CD8-positive, alpha-beta memory T cell (primary cell): Measurements from ENCODE around the gene LIMCH1. TPM values are rescaled to one million over a fixed set of nuclear protein-coding genes. Genes with fewer than 3 reads are reported as not detected.
"Not testable (repeated sequence)": the region's sequence is repeated elsewhere in the genome, so short reads cannot be mapped to it uniquely, and the experiment has no call there.

Source experiments
- CTCF ChIA-PET: fragments of 350-600 bp; sonication (Branson Sonifier 250); formaldehyde crosslinking; loops from one replicate; lab custom pipeline; 2021; ENCODE audit warnings: antibody characterized with exemption; lab: Charles Lee
- POLR2A ChIA-PET: fragments of 350-600 bp; sonication (Branson Sonifier 250); formaldehyde crosslinking; loops from one replicate; lab custom pipeline; 2021; ENCODE audit warnings: antibody characterized with exemption; lab: Charles Lee
- DNase-seq, 5 donors: peaks; one replicate each; pipeline versions ENCODE4 v3.0.0 to v3.0.0-alpha.2; 2020 to 2022; ENCODE audit warnings: mixed read lengths in 1 of 5
- H3K27ac ChIP-seq: one replicate; pipeline ENCODE4 v1.7.0; 2013; ENCODE audit warnings: low read depth, mild to moderate bottlenecking, low read length, moderate library complexity
- H3K27me3 ChIP-seq: 2 replicates; pipeline ENCODE4 v1.7.0; 2013; ENCODE audit warnings: low read length, mild to moderate bottlenecking; ENCODE audit not compliant: insufficient read depth, poor library complexity, severe bottlenecking
- H3K36me3 ChIP-seq: 2 replicates; pipeline ENCODE4 v1.7.0; 2013; ENCODE audit warnings: mild to moderate bottlenecking, low read length, moderate library complexity; ENCODE audit not compliant: insufficient read depth
- H3K4me1 ChIP-seq: 2 replicates; pipeline ENCODE4 v1.7.0; 2013; ENCODE audit warnings: mild to moderate bottlenecking, low read length, moderate library complexity; ENCODE audit not compliant: insufficient read depth
- H3K4me3 ChIP-seq: 2 replicates; pipeline ENCODE4 v1.7.0; 2013; ENCODE audit warnings: mild to moderate bottlenecking, low read length
- H3K9me3 ChIP-seq: 2 replicates; pipeline ENCODE4 v1.7.0; 2013; ENCODE audit warnings: mild to moderate bottlenecking, low read length
- H3K27ac Mint-ChIP-seq, 8 donors: one replicate each; pipeline ENCODE4 v1.8.0; 2020 to 2021; ENCODE audit warnings: mixed read lengths in 8 of 8, mild to moderate bottlenecking in 6 of 8, inconsistent platforms in 3 of 8, moderate library complexity in 3 of 8
- H3K27me3 Mint-ChIP-seq, 2 donors: one replicate each; pipeline ENCODE4 v1.8.0; 2020 to 2021; ENCODE audit warnings: mixed read lengths in 2 of 2, mild to moderate bottlenecking in 1 of 2, moderate library complexity in 1 of 2
- H3K36me3 Mint-ChIP-seq, 3 donors: one replicate each; pipeline ENCODE4 v1.8.0; 2020 to 2021; ENCODE audit warnings: mixed read lengths in 3 of 3, inconsistent platforms in 1 of 3, mild to moderate bottlenecking in 1 of 3
- H3K4me1 Mint-ChIP-seq, 3 donors: one replicate each; pipeline ENCODE4 v1.8.0; 2020 to 2021; ENCODE audit warnings: mixed read lengths in 3 of 3, inconsistent platforms in 1 of 3, mild to moderate bottlenecking in 1 of 3
- H3K4me3 Mint-ChIP-seq, 7 donors: one replicate each; pipeline ENCODE4 v1.8.0; 2020 to 2021; ENCODE audit warnings: mixed read lengths in 7 of 7, mild to moderate bottlenecking in 6 of 7, moderate library complexity in 4 of 7, inconsistent platforms in 2 of 7
- H3K9me3 Mint-ChIP-seq, 5 donors: one replicate each; pipeline ENCODE4 v1.8.0; 2020 to 2022; ENCODE audit warnings: mixed read lengths in 5 of 5, mild to moderate bottlenecking in 3 of 5, moderate library complexity in 2 of 5, inconsistent platforms in 1 of 5
- polyA plus RNA-seq: library from polyadenylated mRNA; unstranded; fragments of 300-500 nt; fragmentation: Illumina TruSeq; gene quantifications from one replicate; pipeline ENCODE4 v1.2.3, GENCODE V29; 2021
- total RNA-seq, 2 experiments: library from RNA; stranded (reverse); gene quantifications; one replicate each; pipeline ENCODE4 v1.2.3, GENCODE V29; 2021

LIMCH1 gene
- total and polyA plus RNA-seq, 3 experiments from 2014 or later = not detected

DNA sequence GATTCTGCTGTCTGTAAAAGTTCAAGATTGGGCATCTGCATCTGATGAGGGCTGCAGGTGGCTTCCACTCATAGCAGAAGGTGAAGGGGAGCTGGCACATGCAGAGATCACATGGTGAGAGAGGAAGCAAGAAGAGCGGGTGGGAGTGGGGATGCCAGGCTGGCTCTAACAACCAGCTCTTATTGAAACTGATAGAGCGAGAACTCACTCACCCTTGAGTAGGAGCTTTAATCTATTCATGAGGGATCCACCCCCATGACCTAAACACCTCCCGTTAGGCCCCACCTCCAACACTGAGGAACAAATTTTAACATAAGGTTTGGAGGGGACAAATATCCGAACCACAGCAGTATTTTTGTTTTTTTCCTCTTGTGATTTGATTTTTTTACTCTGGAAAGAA, 164.8 kb downstream of the LIMCH1 start:
- no peak overlapping the region for H3K4me3 Mint-ChIP-seq
- H3K36me3 ChIP-seq = no peaks in the 10 kb centered on the region
- ChIA-PET CTCF (no interaction called here), POLR2A (no interaction called here)
- peaks cover 2 to 27% of the 10 kb centered on the region in 2 donors for H3K27me3 Mint-ChIP-seq
- H3K4me1 Mint-ChIP-seq = no peaks in the 10 kb centered on the region
- H3K27ac Mint-ChIP-seq = peak overlapping the region in 1 of 8 donors; percentile 34
- no peak overlapping the region for H3K27ac ChIP-seq
- no peaks in the 10 kb centered on the region for H3K4me1 ChIP-seq
- H3K9me3 ChIP-seq = no peaks in the 10 kb centered on the region
- H3K36me3 Mint-ChIP-seq = no peaks in the 10 kb centered on the region
- H3K9me3 Mint-ChIP-seq = peaks cover 0 to 5% (median 2%) of the 10 kb centered on the region in 5 donors
- DNase-seq = no peak
- no peak overlapping the region for H3K4me3 ChIP-seq
- H3K27me3 ChIP-seq = no peaks in the 10 kb centered on the region

DNA sequence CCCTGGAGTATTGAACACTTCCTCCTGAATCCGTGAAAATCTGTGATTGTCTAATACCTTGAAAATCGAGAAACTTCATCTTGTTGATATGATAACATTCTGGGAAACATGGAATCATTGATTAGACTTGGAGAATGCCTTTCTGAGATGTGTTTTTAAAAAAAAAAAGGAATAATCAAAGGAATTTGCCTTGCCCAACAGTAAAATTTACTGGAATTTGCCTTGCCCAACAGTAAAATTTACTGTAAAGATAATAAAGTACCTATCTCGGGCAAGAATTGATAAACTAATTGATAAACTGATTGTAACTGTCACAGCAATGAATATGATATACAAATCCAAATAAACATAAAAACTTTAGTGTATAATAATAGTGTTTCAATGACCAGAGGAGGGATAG, 165.8 kb downstream of the LIMCH1 start:
- ChIA-PET CTCF (no interaction called here), POLR2A (no interaction called here)
- peaks cover 0 to 5% (median 2%) of the 10 kb centered on the region in 5 donors for H3K9me3 Mint-ChIP-seq
- no peak overlapping the region for H3K4me3 Mint-ChIP-seq
- H3K36me3 Mint-ChIP-seq = no peaks in the 10 kb centered on the region
- Histone ChIP-seq H3K27me3 (no peaks in the 10 kb centered on the region), H3K27ac (no peak overlapping the region), H3K36me3 (no peaks in the 10 kb centered on the region), H3K9me3 (no peaks in the 10 kb centered on the region), H3K4me1 (no peaks in the 10 kb centered on the region), H3K4me3 (no peak overlapping the region)
- peaks cover 2 to 28% of the 10 kb centered on the region in 2 donors for H3K27me3 Mint-ChIP-seq
- DNase-seq = no peak
- H3K27ac Mint-ChIP-seq = no peak overlapping the region
- H3K4me1 Mint-ChIP-seq = no peaks in the 10 kb centered on the region

DNA sequence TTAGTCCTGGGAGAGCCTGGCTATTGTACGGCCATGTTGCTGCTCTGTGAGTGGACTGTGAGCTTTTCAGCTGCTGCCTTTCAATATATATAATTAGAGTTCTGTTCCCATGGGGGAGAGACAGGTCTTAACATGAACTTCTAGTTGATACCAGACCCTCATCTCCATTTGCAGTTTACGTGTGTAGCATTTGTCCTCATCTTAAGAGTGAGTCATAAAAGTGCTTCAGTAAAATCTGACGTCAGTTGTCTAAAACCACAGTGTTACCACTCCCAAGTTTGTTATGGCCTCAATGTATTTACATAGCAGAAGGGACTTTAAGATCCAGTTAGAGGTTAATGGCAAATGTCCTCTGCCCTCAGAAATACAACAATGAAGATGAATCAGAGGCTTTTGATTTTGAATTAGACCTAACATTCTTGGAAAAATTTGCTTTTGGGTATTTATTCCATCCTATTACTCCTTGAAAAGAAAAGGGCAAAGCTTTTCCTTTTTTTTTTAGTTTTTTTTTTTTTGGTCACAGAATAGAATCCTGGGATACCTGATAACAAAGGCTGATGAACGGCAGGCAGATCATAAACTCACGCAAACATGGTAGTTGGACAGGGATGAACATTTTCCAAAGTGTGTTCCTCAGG, 172.0 kb downstream of the LIMCH1 start:
- no peaks in the 10 kb centered on the region for H3K27me3 ChIP-seq
- DNase-seq = no peak
- POLR2A ChIA-PET = no interaction called here
- Mint-ChIP-seq H3K27ac (no peak overlapping the region), H3K36me3 (no peaks in the 10 kb centered on the region), H3K4me1 (no peaks in the 10 kb centered on the region), H3K9me3 (peaks cover 0 to 2% (median 0%) of the 10 kb centered on the region in 5 donors), H3K4me3 (no peak overlapping the region), H3K27me3 (peaks cover 0 to 9% of the 10 kb centered on the region in 2 donors)
- no peak overlapping the region for H3K27ac ChIP-seq
- H3K4me1 ChIP-seq = no peaks in the 10 kb centered on the region
- H3K4me3 ChIP-seq = no peak overlapping the region
- no peaks in the 10 kb centered on the region for H3K9me3 ChIP-seq
- no peaks in the 10 kb centered on the region for H3K36me3 ChIP-seq
- CTCF ChIA-PET = no interaction called here

DNA sequence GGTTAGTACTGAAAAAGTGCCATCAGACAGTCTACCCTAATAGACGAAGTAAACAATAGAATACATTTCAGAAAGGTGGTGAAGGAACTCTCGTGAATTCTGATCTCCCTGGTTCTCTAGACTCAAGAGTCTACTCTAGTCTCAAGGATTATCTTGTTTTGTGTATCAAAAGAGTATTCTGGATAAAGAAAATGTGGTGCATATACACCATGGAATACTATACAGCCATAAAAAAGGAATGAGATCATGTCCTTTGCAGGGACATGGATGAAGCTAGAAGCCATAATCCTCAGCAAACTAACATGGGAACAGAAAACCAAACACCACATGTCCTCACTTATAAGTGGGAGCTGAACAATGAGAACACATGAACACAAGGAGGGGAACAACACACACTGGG, 173.7 kb downstream of the LIMCH1 start:
- DNase-seq, H3K27me3 ChIP-seq, H3K4me1 ChIP-seq, H3K9me3 ChIP-seq, H3K36me3 Mint-ChIP-seq, H3K27ac Mint-ChIP-seq, H3K4me1 Mint-ChIP-seq, H3K36me3 ChIP-seq, POLR2A ChIA-PET, H3K4me3 ChIP-seq, H3K27me3 Mint-ChIP-seq, H3K27ac ChIP-seq, H3K4me3 Mint-ChIP-seq, CTCF ChIA-PET, H3K9me3 Mint-ChIP-seq: not testable (repeated sequence)

DNA sequence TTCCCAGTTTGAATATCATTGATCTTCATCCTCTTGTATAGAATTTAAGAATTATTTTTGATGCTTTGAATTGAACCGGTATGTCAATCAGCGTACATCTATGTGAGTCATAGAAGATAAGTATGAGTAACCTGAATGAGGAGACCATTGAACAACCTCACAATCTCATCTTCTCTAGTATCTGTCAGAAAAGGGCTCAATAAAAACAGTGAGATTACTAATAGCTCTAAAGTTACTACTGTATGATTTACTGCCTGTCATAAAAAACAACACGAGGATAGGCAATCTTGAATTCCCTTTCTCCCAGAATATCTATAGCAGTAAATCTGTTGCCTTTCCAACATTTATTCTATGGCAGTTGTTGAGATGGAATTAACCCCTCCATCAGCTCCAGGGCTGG, 174.5 kb downstream of the LIMCH1 start:
- peaks cover 0 to 8% of the 10 kb centered on the region in 2 donors for H3K27me3 Mint-ChIP-seq
- Histone ChIP-seq H3K4me3 (no peak overlapping the region), H3K4me1 (no peaks in the 10 kb centered on the region), H3K36me3 (no peaks in the 10 kb centered on the region), H3K9me3 (no peaks in the 10 kb centered on the region), H3K27ac (no peak overlapping the region), H3K27me3 (no peaks in the 10 kb centered on the region)
- no peak for DNase-seq
- no peaks in the 10 kb centered on the region for H3K36me3 Mint-ChIP-seq
- no peak overlapping the region for H3K27ac Mint-ChIP-seq
- POLR2A ChIA-PET = no interaction called here
- H3K9me3 Mint-ChIP-seq = peaks cover 0 to 2% (median 0%) of the 10 kb centered on the region in 5 donors
- CTCF ChIA-PET = no interaction called here
- no peaks in the 10 kb centered on the region for H3K4me1 Mint-ChIP-seq
- H3K4me3 Mint-ChIP-seq = no peak overlapping the region

DNA sequence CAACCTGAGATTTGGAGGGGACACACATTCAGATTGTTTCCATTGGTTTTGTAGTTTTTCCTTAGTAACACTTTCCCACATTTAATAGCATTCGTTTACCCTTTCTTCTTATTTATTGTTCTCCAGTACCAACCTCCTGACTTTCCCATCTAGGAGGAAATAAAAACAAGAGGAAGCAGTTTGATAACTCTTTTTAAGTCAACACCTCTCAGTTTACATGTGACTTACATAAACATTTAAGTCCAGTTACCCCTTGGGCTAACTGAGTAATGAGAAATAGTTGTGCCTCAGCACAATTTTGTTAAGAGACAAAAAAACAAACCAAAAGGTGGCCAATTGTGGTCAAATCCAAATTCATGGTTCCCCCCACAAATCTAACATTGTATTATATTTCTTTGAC, 175.8 kb downstream of the LIMCH1 start:
- H3K27ac Mint-ChIP-seq = no peak overlapping the region
- no peak overlapping the region for H3K4me3 Mint-ChIP-seq
- ChIA-PET POLR2A (no interaction called here), CTCF (no interaction called here)
- H3K4me1 ChIP-seq = no peaks in the 10 kb centered on the region
- H3K36me3 Mint-ChIP-seq = no peaks in the 10 kb centered on the region
- H3K9me3 ChIP-seq = no peaks in the 10 kb centered on the region
- peaks cover 0 to 2% (median 0%) of the 10 kb centered on the region in 5 donors for H3K9me3 Mint-ChIP-seq
- no peaks in the 10 kb centered on the region for H3K4me1 Mint-ChIP-seq
- H3K4me3 ChIP-seq = no peak overlapping the region
- no peaks in the 10 kb centered on the region for H3K27me3 ChIP-seq
- DNase-seq = no peak
- H3K36me3 ChIP-seq = no peaks in the 10 kb centered on the region
- H3K27ac ChIP-seq = no peak overlapping the region
- H3K27me3 Mint-ChIP-seq = peaks cover 0 to 2% of the 10 kb centered on the region in 2 donors

DNA sequence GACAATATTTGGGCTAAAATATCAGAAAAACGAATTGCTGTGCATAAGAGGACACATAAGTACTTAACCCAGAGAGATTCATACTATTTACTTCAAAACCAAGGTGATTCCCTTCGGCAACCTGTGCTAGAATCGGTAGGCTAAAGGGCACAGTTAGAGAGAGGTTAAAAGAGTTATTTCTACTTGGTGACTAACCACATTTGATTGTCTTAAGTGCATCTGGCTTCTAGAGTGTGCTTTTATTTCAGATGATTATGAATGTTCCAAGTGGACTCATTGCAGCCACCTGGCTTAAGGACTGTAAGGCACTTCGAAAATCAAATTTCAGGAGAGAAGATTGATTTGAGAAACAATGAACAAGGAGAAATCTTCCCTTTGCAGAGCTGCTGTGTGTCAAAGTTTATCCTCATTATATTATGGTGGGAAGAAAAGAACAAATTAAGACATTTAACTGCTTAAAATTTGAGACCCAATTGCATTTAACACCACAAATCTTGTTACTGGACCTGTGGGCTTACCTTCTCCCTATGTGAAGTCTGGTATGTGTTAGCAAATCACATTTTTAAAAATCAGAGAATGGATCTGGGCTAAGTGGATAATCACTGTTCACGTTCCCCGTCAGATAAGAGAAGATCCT, 176.5 kb downstream of the LIMCH1 start:
- Histone ChIP-seq H3K27ac (no peak overlapping the region), H3K4me1 (no peaks in the 10 kb centered on the region), H3K4me3 (no peak overlapping the region), H3K36me3 (no peaks in the 10 kb centered on the region), H3K9me3 (no peaks in the 10 kb centered on the region), H3K27me3 (no peaks in the 10 kb centered on the region)
- H3K4me3 Mint-ChIP-seq = no peak overlapping the region
- no peaks in the 10 kb centered on the region for H3K4me1 Mint-ChIP-seq
- no peak overlapping the region for H3K27ac Mint-ChIP-seq
- H3K9me3 Mint-ChIP-seq = peaks cover 0 to 2% (median 0%) of the 10 kb centered on the region in 5 donors
- no peaks in the 10 kb centered on the region for H3K27me3 Mint-ChIP-seq
- ChIA-PET CTCF (no interaction called here), POLR2A (no interaction called here)
- DNase-seq = no peak
- H3K36me3 Mint-ChIP-seq = no peaks in the 10 kb centered on the region

DNA sequence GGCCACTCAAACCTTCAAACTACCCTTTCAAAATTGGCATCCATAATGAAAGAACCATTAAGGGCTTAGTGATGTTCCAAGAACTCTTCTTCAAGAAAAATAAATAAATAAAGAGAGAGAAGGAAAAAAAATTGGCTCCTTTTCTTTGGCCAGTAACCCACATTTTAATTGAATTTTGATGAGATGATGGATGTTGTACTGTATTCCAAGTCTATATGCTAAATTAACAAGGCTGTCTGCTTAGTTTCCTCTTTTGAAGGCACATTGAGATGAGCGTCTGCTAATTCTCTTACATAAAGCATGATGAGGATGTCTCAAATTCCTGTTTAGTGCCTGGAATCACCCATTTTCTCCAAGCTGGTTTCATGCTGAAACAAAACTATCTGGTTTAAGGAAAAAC, 177.2 kb downstream of the LIMCH1 start:
- ChIA-PET CTCF (no interaction called here), POLR2A (no interaction called here)
- H3K27ac ChIP-seq = no peak overlapping the region
- Mint-ChIP-seq H3K4me1 (no peaks in the 10 kb centered on the region), H3K36me3 (no peaks in the 10 kb centered on the region), H3K4me3 (no peak overlapping the region), H3K9me3 (peaks cover 0 to 2% (median 0%) of the 10 kb centered on the region in 5 donors), H3K27me3 (peaks cover 0 to 3% of the 10 kb centered on the region in 2 donors), H3K27ac (no peak overlapping the region)
- no peak overlapping the region for H3K4me3 ChIP-seq
- H3K9me3 ChIP-seq = no peaks in the 10 kb centered on the region
- H3K36me3 ChIP-seq = no peaks in the 10 kb centered on the region
- no peak for DNase-seq
- H3K27me3 ChIP-seq = no peaks in the 10 kb centered on the region
- H3K4me1 ChIP-seq = no peaks in the 10 kb centered on the region
